Activated T-cell treated with anti-CD3 and anti-CD28 coated beads, Interleukin-2, amount 50 U/mL, for 72 hours (primary cell): ENCODE measurements around the gene KCNQ5. TPM values are rescaled to one million over a fixed set of nuclear protein-coding genes. Genes with fewer than 3 reads are reported as not detected.

ENCODE experiments used
- ATAC-seq, 2 donors: fragments of 150-1000 bp; cut with Tn5 transposase; replicated peaks in 1 of 2; 2 replicates each; pipeline ENCODE4 v1.10.0; 2021; ENCODE audit warnings: moderate library complexity in 2 of 2, mild to moderate bottlenecking in 1 of 2
- DNase-seq, 2 donors: peaks; one replicate each; pipeline ENCODE4 v3.0.0; 2021 to 2022; ENCODE audit warnings: mixed read lengths in 1 of 2
- H3K27ac Mint-ChIP-seq: one replicate; pipeline ENCODE4 v1.8.0; 2022; ENCODE audit warnings: mild to moderate bottlenecking, moderate library complexity, mixed read lengths
- H3K27me3 Mint-ChIP-seq: one replicate; pipeline ENCODE4 v1.8.0; 2022; ENCODE audit warnings: low read depth, mixed read lengths
- H3K36me3 Mint-ChIP-seq, 2 donors: one replicate each; pipeline ENCODE4 v1.8.0; 2022; ENCODE audit warnings: mixed read lengths in 2 of 2, mild to moderate bottlenecking in 1 of 2; ENCODE audit not compliant: insufficient read depth in 2 of 2
- H3K4me1 Mint-ChIP-seq: one replicate; pipeline ENCODE4 v1.8.0; 2022; ENCODE audit warnings: low read depth, mixed read lengths
- H3K4me3 Mint-ChIP-seq, 2 donors: one replicate each; pipeline ENCODE4 v1.8.0; 2022; ENCODE audit warnings: mild to moderate bottlenecking in 2 of 2, mixed read lengths in 2 of 2, moderate library complexity in 2 of 2
- H3K9me3 Mint-ChIP-seq, 2 donors: one replicate each; pipeline ENCODE4 v1.8.0; 2022; ENCODE audit warnings: mixed read lengths in 2 of 2
- total RNA-seq, 2 donors: library from RNA; stranded (reverse); gene quantifications; one replicate each; pipeline ENCODE4 v1.2.3, GENCODE V29; 2022

The KCNQ5 gene
- total RNA-seq, 2 donors from 2014 or later = 6.1 to 9.8 TPM

- DNase-seq (no peak), ATAC-seq (no peak)
- no peak overlapping the region for H3K27ac Mint-ChIP-seq
- H3K9me3 Mint-ChIP-seq = peaks cover 15 to 23% of the 10 kb centered on the region in 2 donors
- no peak overlapping the region for H3K4me3 Mint-ChIP-seq
- H3K27me3 Mint-ChIP-seq = no peaks in the 10 kb centered on the region
- peaks cover 3 to 9% of the 10 kb centered on the region in 2 donors for H3K36me3 Mint-ChIP-seq
- H3K4me1 Mint-ChIP-seq = no peaks in the 10 kb centered on the region
These were observed 363.3 kb downstream of the KCNQ5 start for GRCh38 chr6:72984981-72985665.

- H3K27ac Mint-ChIP-seq = no peak overlapping the region
- H3K9me3 Mint-ChIP-seq = peaks cover 6 to 14% of the 10 kb centered on the region in 2 donors
- no peak overlapping the region for H3K4me3 Mint-ChIP-seq
- no peak for DNase-seq
- no peak for ATAC-seq
- peaks cover 3 to 7% of the 10 kb centered on the region in 2 donors for H3K36me3 Mint-ChIP-seq
- no peaks in the 10 kb centered on the region for H3K4me1 Mint-ChIP-seq
- H3K27me3 Mint-ChIP-seq = no peaks in the 10 kb centered on the region
These were observed 365.4 kb downstream of the KCNQ5 start for GRCh38 chr6:72987301-72987700.

GRCh38 chr6:72999995-73000394 lies 378.1 kb downstream of the KCNQ5 start:
- ATAC-seq = no peak
- Mint-ChIP-seq H3K27me3 (no peaks in the 10 kb centered on the region), H3K9me3 (no peaks in the 10 kb centered on the region), H3K36me3 (no peaks in the 10 kb centered on the region), H3K4me3 (no peak overlapping the region), H3K27ac (no peak overlapping the region), H3K4me1 (no peaks in the 10 kb centered on the region)
- DNase-seq = no peak

- ATAC-seq (no peak), DNase-seq (no peak)
- Mint-ChIP-seq H3K4me1 (no peaks in the 10 kb centered on the region), H3K36me3 (no peaks in the 10 kb centered on the region), H3K27me3 (no peaks in the 10 kb centered on the region), H3K27ac (no peak overlapping the region), H3K9me3 (no peaks in the 10 kb centered on the region), H3K4me3 (no peak overlapping the region)
These were observed 378.6 kb downstream of the KCNQ5 start for GRCh38 chr6:73000460-73000859.

GRCh38 chr6:73002588-73002987 lies 380.7 kb downstream of the KCNQ5 start:
- no peak for ATAC-seq
- H3K27ac Mint-ChIP-seq = no peak overlapping the region
- no peak overlapping the region for H3K4me3 Mint-ChIP-seq
- no peaks in the 10 kb centered on the region for H3K9me3 Mint-ChIP-seq
- H3K27me3 Mint-ChIP-seq = no peaks in the 10 kb centered on the region
- H3K36me3 Mint-ChIP-seq = peaks cover 1 to 6% of the 10 kb centered on the region in 2 donors
- no peak for DNase-seq
- H3K4me1 Mint-ChIP-seq = no peaks in the 10 kb centered on the region

GRCh38 chr6:73003302-73003701 lies 381.4 kb downstream of the KCNQ5 start:
- Mint-ChIP-seq H3K36me3 (peaks cover 1 to 7% of the 10 kb centered on the region in 2 donors), H3K4me3 (no peak overlapping the region), H3K27ac (no peak overlapping the region), H3K4me1 (no peaks in the 10 kb centered on the region), H3K9me3 (no peaks in the 10 kb centered on the region), H3K27me3 (no peaks in the 10 kb centered on the region)
- no peak for ATAC-seq
- no peak for DNase-seq

- DNase-seq (no peak), ATAC-seq (no peak)
- no peak overlapping the region for H3K27ac Mint-ChIP-seq
- peaks cover 1 to 9% of the 10 kb centered on the region in 2 donors for H3K36me3 Mint-ChIP-seq
- H3K4me1 Mint-ChIP-seq = no peaks in the 10 kb centered on the region
- H3K27me3 Mint-ChIP-seq = no peaks in the 10 kb centered on the region
- no peaks in the 10 kb centered on the region for H3K9me3 Mint-ChIP-seq
- H3K4me3 Mint-ChIP-seq = no peak overlapping the region
These were observed 382.4 kb downstream of the KCNQ5 start for GRCh38 chr6:73004231-73004630.

- H3K27ac Mint-ChIP-seq = no peak overlapping the region
- DNase-seq (no peak), ATAC-seq (no peak)
- H3K36me3 Mint-ChIP-seq = peaks cover 1 to 9% of the 10 kb centered on the region in 2 donors
- no peaks in the 10 kb centered on the region for H3K4me1 Mint-ChIP-seq
- no peaks in the 10 kb centered on the region for H3K9me3 Mint-ChIP-seq
- H3K27me3 Mint-ChIP-seq = no peaks in the 10 kb centered on the region
- H3K4me3 Mint-ChIP-seq = no peak overlapping the region
These were observed 383.0 kb downstream of the KCNQ5 start for GRCh38 chr6:73004861-73005260.

GRCh38 chr6:73006146-73006545 lies 384.3 kb downstream of the KCNQ5 start:
- Mint-ChIP-seq H3K9me3 (no peaks in the 10 kb centered on the region), H3K27ac (no peak overlapping the region), H3K27me3 (no peaks in the 10 kb centered on the region), H3K36me3 (peaks cover 1 to 9% of the 10 kb centered on the region in 2 donors), H3K4me3 (no peak overlapping the region), H3K4me1 (no peaks in the 10 kb centered on the region)
- DNase-seq (no peak), ATAC-seq (no peak)

GRCh38 chr6:73011945-73012344 lies 390.1 kb downstream of the KCNQ5 start:
- Mint-ChIP-seq H3K27me3 (no peaks in the 10 kb centered on the region), H3K36me3 (peaks cover 0 to 7% of the 10 kb centered on the region in 2 donors), H3K4me3 (no peak overlapping the region), H3K9me3 (no peaks in the 10 kb centered on the region), H3K4me1 (no peaks in the 10 kb centered on the region), H3K27ac (no peak overlapping the region)
- no peak for DNase-seq
- ATAC-seq = no peak

- Mint-ChIP-seq H3K27me3 (no peaks in the 10 kb centered on the region), H3K27ac (no peak overlapping the region), H3K36me3 (no peaks in the 10 kb centered on the region), H3K9me3 (no peaks in the 10 kb centered on the region), H3K4me3 (no peak overlapping the region), H3K4me1 (no peaks in the 10 kb centered on the region)
- no peak for DNase-seq
- no peak for ATAC-seq
These were observed 395.6 kb downstream of the KCNQ5 start for GRCh38 chr6:73017476-73017875.

GRCh38 chr6:73024598-73024997 lies 402.7 kb downstream of the KCNQ5 start:
- no peak overlapping the region for H3K4me3 Mint-ChIP-seq
- no peaks in the 10 kb centered on the region for H3K4me1 Mint-ChIP-seq
- H3K27ac Mint-ChIP-seq = no peak overlapping the region
- ATAC-seq = no peak
- no peaks in the 10 kb centered on the region for H3K36me3 Mint-ChIP-seq
- H3K9me3 Mint-ChIP-seq = no peaks in the 10 kb centered on the region
- no peaks in the 10 kb centered on the region for H3K27me3 Mint-ChIP-seq
- no peak for DNase-seq

- Mint-ChIP-seq H3K27me3 (no peaks in the 10 kb centered on the region), H3K4me1 (peaks cover 14% of the 10 kb centered on the region)
These were observed 405.8 kb downstream of the KCNQ5 start for GRCh38 chr6:73027691-73028090.

GRCh38 chr6:73028124-73028766 lies 406.4 kb downstream of the KCNQ5 start:
- Mint-ChIP-seq H3K4me3 (no peak overlapping the region), H3K9me3 (no peaks in the 10 kb centered on the region), H3K27me3 (no peaks in the 10 kb centered on the region), H3K4me1 (peaks cover 16% of the 10 kb centered on the region), H3K27ac (no peak overlapping the region), H3K36me3 (no peaks in the 10 kb centered on the region)
- no peak for ATAC-seq
- no peak for DNase-seq

More at GRCh38 chr6:73027691-73028090, 405.8 kb downstream of the KCNQ5 start:
- Mint-ChIP-seq H3K27ac (no peak overlapping the region), H3K9me3 (no peaks in the 10 kb centered on the region), H3K4me3 (no peak overlapping the region), H3K36me3 (no peaks in the 10 kb centered on the region)
- ATAC-seq (no peak), DNase-seq (no peak)
